Measurements from ENCODE around the gene PTAR1.
A peak's percentile ranks its signal among the peaks of the same experiment; 100 is the strongest.
"Not testable (repeated sequence)": the region's sequence is repeated elsewhere in the genome, so short reads cannot be mapped to it uniquely, and the experiment has no call there.

PTAR1 gene

GRCh38 chr9:69759421-69760277 lies at the start of gene PTAR1:
Gene PTAR1 (minus strand): TSS chr9:69760011. CDS start chr9:69759938, 73 bp downstream.
- peak; percentile 81 to 98 (median 85) for DNase-seq
- intact Hi-C loops (cut with DNase I), result loop anchor here (1.0 to 10.0 kb wide), 4 partner anchors 87 to 495 kb away; partner anchors contain the start of genes APBA1 and SMC5

GRCh38 chr9:69809304-69809863 lies 49.6 kb upstream of the PTAR1 start:
- intact Hi-C loops (cut with DNase I), result no loop called here
- DNase-seq, result no peak

- no peak for DNase-seq
- intact Hi-C loops (cut with DNase I), result no loop called here
Observed at GRCh38 chr9:69806627-69807026, 46.8 kb upstream of the PTAR1 start.

- intact Hi-C loops (cut with DNase I), result no loop called here
- DNase-seq, result no peak
Observed at GRCh38 chr9:69805962-69806515, 46.2 kb upstream of the PTAR1 start.

GRCh38 chr9:69801989-69802388 lies 42.2 kb upstream of the PTAR1 start:
- DNase-seq, result no peak
- intact Hi-C loops (cut with DNase I), result no loop called here

GRCh38 chr9:69800027-69800426 lies 40.2 kb upstream of the PTAR1 start:
- intact Hi-C loops (cut with DNase I); DNase-seq: not testable (repeated sequence)

- intact Hi-C loops (cut with DNase I), result loop anchor here (5.0 kb wide), 1 partner anchor 48 kb away; no protein-coding TSS in a partner anchor
- DNase-seq, result peak in 1 of 10 donors; percentile 83
Observed at GRCh38 chr9:69799521-69799920, 39.7 kb upstream of the PTAR1 start.

GRCh38 chr9:69798744-69799143 lies 38.9 kb upstream of the PTAR1 start:
- no peak for DNase-seq
- intact Hi-C loops (cut with DNase I), result loop anchor here (5.0 kb wide), 1 partner anchor 49 kb away; no protein-coding TSS in a partner anchor

GRCh38 chr9:69797675-69798074 lies 37.9 kb upstream of the PTAR1 start:
- intact Hi-C loops (cut with DNase I), result loop anchor here (5.0 kb wide), 1 partner anchor 50 kb away; no protein-coding TSS in a partner anchor
- no peak for DNase-seq

- intact Hi-C loops (cut with DNase I), result no loop called here
Observed at GRCh38 chr9:69794356-69794755, 34.5 kb upstream of the PTAR1 start.

GRCh38 chr9:69785757-69786156 lies 25.9 kb upstream of the PTAR1 start:
- intact Hi-C loops (cut with DNase I), result no loop called here

More at GRCh38 chr9:69794356-69794755, 34.5 kb upstream of the PTAR1 start:
- no peak for DNase-seq

GRCh38 chr9:69773258-69773657 lies 13.4 kb upstream of the PTAR1 start:
- intact Hi-C loops (cut with DNase I), result loop anchor here (10.0 kb wide), 1 partner anchor 102 kb away; no protein-coding TSS in a partner anchor
- no peak for DNase-seq

More at GRCh38 chr9:69785757-69786156, 25.9 kb upstream of the PTAR1 start:
- DNase-seq, result no peak

GRCh38 chr9:69771775-69772418 lies 12.1 kb upstream of the PTAR1 start:
- no peak for DNase-seq
- intact Hi-C loops (cut with DNase I), result loop anchor here (10.0 kb wide), 1 partner anchor 103 kb away; no protein-coding TSS in a partner anchor

GRCh38 chr9:69768716-69769115 lies 8.9 kb upstream of the PTAR1 start:
- intact Hi-C loops (cut with DNase I), result no loop called here
- no peak for DNase-seq

- intact Hi-C loops (cut with DNase I), result no loop called here
- DNase-seq, result no peak
Observed at GRCh38 chr9:69768101-69768500, 8.3 kb upstream of the PTAR1 start.

GRCh38 chr9:69763862-69764261 lies 4.1 kb upstream of the PTAR1 start:
- intact Hi-C loops (cut with DNase I); DNase-seq: not testable (repeated sequence)

GRCh38 chr9:69762527-69762926 lies 2.7 kb upstream of the PTAR1 start:
- intact Hi-C loops (cut with DNase I), result no loop called here
- no peak for DNase-seq

GRCh38 chr9:69760278-69760610 lies 433 bp upstream of the PTAR1 start:
- intact Hi-C loops (cut with DNase I), result loop anchor here (1.0 kb wide), 1 partner anchor 88 kb away; the partner anchor contains the start of gene APBA1

GRCh38 chr9:69759021-69759420 lies 790 bp downstream of the PTAR1 start:
- no peak for DNase-seq
- intact Hi-C loops (cut with DNase I), result loop anchor here (10.0 kb wide), 3 partner anchors 166 to 496 kb away; partner anchors contain the start of gene SMC5

More at GRCh38 chr9:69760278-69760610, 433 bp upstream of the PTAR1 start:
- peak in 3 of 10 donors; percentile 8 to 64 (median 47) for DNase-seq

- DNase-seq, result no peak
- intact Hi-C loops (cut with DNase I), result loop anchor here (10.0 kb wide), 3 partner anchors 167 to 497 kb away; partner anchors contain the start of gene SMC5
Observed at GRCh38 chr9:69757996-69758675, 1.7 kb downstream of the PTAR1 start.
